Measurements from ENCODE around the gene ANKRD33B.

ANKRD33B gene

DNA sequence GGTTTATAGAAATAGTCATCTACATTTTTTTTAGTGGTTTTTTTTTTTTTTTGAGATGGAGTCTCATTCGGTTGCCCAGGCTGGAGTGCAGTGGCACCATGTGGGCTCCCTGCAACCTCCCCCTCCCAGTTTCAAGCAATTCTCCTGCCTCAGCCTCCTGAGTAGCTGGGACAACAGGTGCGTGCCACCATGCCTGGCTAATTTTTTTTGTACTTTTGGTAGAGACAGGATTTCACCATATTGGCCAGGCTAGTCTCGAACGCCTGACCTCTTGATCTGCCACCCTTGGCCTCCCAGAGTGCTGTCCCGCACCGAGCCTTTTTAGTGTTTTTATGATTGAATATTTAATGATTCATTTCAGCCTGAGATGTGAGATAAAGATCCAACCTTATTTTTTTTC, 27.3 kb downstream of the ANKRD33B start:
- Histone ChIP-seq H3K9me3 (ENCODE audit: insufficient read depth, low read length, severe bottlenecking) (no peaks in the 10 kb centered on the region), H3K36me3 (ENCODE audit: insufficient read depth, low read length) (0 out of 2 replicates have a peak, but pooled peaks cover 7% of the 10 kb centered on the region), H3K9ac (ENCODE audit: low read depth, low read length) (no peak overlapping the region), H4K20me1 (ENCODE audit: insufficient read depth, low read length) (no peaks in the 10 kb centered on the region), H3K4me3 (ENCODE audit: low read depth in 1 of 2, low read length in 2 of 2) (no peak overlapping the region), H3K79me2 (ENCODE audit: insufficient read depth, low read length) (peaks cover 91% of the 10 kb centered on the region), H3K4me2 (ENCODE audit: insufficient read depth, low read length) (no peak overlapping the region), H2AFZ (ENCODE audit: low read depth, low read length) (no peak overlapping the region), H3K27ac (ENCODE audit: low read length) (no peak overlapping the region), H3K4me1 (ENCODE audit: insufficient read depth, low read length) (peaks cover 90% of the 10 kb centered on the region), H3K27me3 (ENCODE audit: insufficient read depth, low read length, poor library complexity) (no peaks in the 10 kb centered on the region)
- DNase-seq (no peak), ATAC-seq (ENCODE audit: insufficient read depth, low read depth) (no peak)
- TF ChIP-seq EZH2 (IDR thresholded peaks at IDR 0.05; ENCODE audit: borderline replicate concordance, low read depth, low read length, severe bottlenecking): no peak
- TF ChIP-seq, protein P1, sequence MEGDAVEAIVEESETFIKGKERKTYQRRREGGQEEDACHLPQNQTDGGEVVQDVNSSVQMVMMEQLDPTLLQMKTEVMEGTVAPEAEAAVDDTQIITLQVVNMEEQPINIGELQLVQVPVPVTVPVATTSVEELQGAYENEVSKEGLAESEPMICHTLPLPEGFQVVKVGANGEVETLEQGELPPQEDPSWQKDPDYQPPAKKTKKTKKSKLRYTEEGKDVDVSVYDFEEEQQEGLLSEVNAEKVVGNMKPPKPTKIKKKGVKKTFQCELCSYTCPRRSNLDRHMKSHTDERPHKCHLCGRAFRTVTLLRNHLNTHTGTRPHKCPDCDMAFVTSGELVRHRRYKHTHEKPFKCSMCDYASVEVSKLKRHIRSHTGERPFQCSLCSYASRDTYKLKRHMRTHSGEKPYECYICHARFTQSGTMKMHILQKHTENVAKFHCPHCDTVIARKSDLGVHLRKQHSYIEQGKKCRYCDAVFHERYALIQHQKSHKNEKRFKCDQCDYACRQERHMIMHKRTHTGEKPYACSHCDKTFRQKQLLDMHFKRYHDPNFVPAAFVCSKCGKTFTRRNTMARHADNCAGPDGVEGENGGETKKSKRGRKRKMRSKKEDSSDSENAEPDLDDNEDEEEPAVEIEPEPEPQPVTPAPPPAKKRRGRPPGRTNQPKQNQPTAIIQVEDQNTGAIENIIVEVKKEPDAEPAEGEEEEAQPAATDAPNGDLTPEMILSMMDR (IDR thresholded peaks at IDR 0.05; ENCODE audit: borderline replicate concordance, extremely low read depth, low read length, poor library complexity, severe bottlenecking): no peak

- Histone ChIP-seq H3K27ac (ENCODE audit: low read length) (no peak overlapping the region), H3K79me2 (ENCODE audit: insufficient read depth, low read length) (peaks cover 91% of the 10 kb centered on the region), H3K9ac (ENCODE audit: low read depth, low read length) (no peak overlapping the region), H3K4me3 (ENCODE audit: low read depth in 1 of 2, low read length in 2 of 2) (no peak overlapping the region), H3K4me2 (ENCODE audit: insufficient read depth, low read length) (peak overlapping the region; percentile 34; the same call in 1 of the 2 replicates), H4K20me1 (ENCODE audit: insufficient read depth, low read length) (no peaks in the 10 kb centered on the region), H2AFZ (ENCODE audit: low read depth, low read length) (no peak overlapping the region), H3K27me3 (ENCODE audit: insufficient read depth, low read length, poor library complexity) (no peaks in the 10 kb centered on the region), H3K9me3 (ENCODE audit: insufficient read depth, low read length, severe bottlenecking) (no peaks in the 10 kb centered on the region), H3K36me3 (ENCODE audit: insufficient read depth, low read length) (0 out of 2 replicates have a peak, but pooled peaks cover 7% of the 10 kb centered on the region), H3K4me1 (ENCODE audit: insufficient read depth, low read length) (peaks cover 92% of the 10 kb centered on the region)
- DNase-seq (no peak), ATAC-seq (ENCODE audit: insufficient read depth, low read depth) (no peak)
- TF ChIP-seq, protein P1 (IDR thresholded peaks at IDR 0.05; ENCODE audit: borderline replicate concordance, extremely low read depth, low read length, poor library complexity, severe bottlenecking): no peak
- no peak for TF ChIP-seq EZH2 (IDR thresholded peaks at IDR 0.05; ENCODE audit: borderline replicate concordance, low read depth, low read length, severe bottlenecking)
Observed at GRCh38 chr5:10591966-10592365, 28.1 kb downstream of the ANKRD33B start.

GRCh38 chr5:10592601-10593000, 28.7 kb downstream of the ANKRD33B start:
- no peaks in the 10 kb centered on the region for H3K27me3 ChIP-seq (ENCODE audit: insufficient read depth, low read length, poor library complexity)
- H3K9me3 ChIP-seq (ENCODE audit: insufficient read depth, low read length, severe bottlenecking): no peaks in the 10 kb centered on the region
- DNase-seq (peak; percentile 74), ATAC-seq (ENCODE audit: insufficient read depth, low read depth) (peak; percentile 72)
- H3K4me2 ChIP-seq (ENCODE audit: insufficient read depth, low read length): peak overlapping the region; percentile 34; the same call in 1 of the 2 replicates
- H4K20me1 ChIP-seq (ENCODE audit: insufficient read depth, low read length): no peaks in the 10 kb centered on the region
- 0 out of 2 replicates have a peak, but pooled peaks cover 7% of the 10 kb centered on the region for H3K36me3 ChIP-seq (ENCODE audit: insufficient read depth, low read length)
- H3K4me3 ChIP-seq (ENCODE audit: low read depth in 1 of 2, low read length in 2 of 2): no peak overlapping the region
- H3K79me2 ChIP-seq (ENCODE audit: insufficient read depth, low read length): peaks cover 91% of the 10 kb centered on the region
- no peak overlapping the region; the same call in 1 of the 2 replicates for H3K9ac ChIP-seq (ENCODE audit: low read depth, low read length)
- TF ChIP-seq, protein P1 (IDR thresholded peaks at IDR 0.05; ENCODE audit: borderline replicate concordance, extremely low read depth, low read length, poor library complexity, severe bottlenecking): peak; percentile 19
- no peak for TF ChIP-seq EZH2 (IDR thresholded peaks at IDR 0.05; ENCODE audit: borderline replicate concordance, low read depth, low read length, severe bottlenecking)
- peak overlapping the region; percentile 61; the same call in 1 of the 2 replicates for H3K27ac ChIP-seq (ENCODE audit: low read length)
- peaks cover 91% of the 10 kb centered on the region for H3K4me1 ChIP-seq (ENCODE audit: insufficient read depth, low read length)
- no peak overlapping the region for H2AFZ ChIP-seq (ENCODE audit: low read depth, low read length)

Data from DND-41 (cell line).